ENCODE data around the gene UCP2.

The UCP2 gene

DNA sequence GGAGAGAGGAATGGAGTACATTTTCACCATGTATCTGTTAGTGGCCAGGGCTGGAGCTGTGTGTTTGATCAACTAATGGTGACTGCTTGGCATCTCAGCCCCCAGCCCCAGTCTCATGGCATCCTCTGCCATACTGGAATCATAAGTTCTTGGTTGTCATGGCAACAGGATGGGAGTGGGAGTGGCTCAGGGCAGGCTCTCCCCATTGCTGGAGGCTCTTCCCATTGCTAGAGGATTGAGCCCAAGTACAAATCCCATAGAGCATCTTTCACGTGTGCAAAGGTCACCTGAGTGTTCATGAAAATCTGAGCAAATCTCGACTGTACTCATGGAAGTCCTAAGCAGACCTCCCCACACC is 16.9 kb downstream of the UCP2 start:
- H3K27ac ChIP-seq: no peak overlapping the region
- TF ChIP-seq CTCF (IDR thresholded peaks at IDR 0.05; ENCODE audit: low read depth, low read length, missing control alignments): no peak
- no peak overlapping the region for H3K4me3 ChIP-seq (ENCODE audit: low read depth, low read length)
- in situ Hi-C loops (cut with HindIII; ENCODE audit: low pct_ligation_motif_present, low sequenced_read_pairs): no loop called here
- no peaks in the 10 kb centered on the region for H3K36me3 ChIP-seq (replicated peaks)
- no peak for DNase-seq
- no peaks in the 10 kb centered on the region for H3K27me3 ChIP-seq (replicated peaks)

DNA sequence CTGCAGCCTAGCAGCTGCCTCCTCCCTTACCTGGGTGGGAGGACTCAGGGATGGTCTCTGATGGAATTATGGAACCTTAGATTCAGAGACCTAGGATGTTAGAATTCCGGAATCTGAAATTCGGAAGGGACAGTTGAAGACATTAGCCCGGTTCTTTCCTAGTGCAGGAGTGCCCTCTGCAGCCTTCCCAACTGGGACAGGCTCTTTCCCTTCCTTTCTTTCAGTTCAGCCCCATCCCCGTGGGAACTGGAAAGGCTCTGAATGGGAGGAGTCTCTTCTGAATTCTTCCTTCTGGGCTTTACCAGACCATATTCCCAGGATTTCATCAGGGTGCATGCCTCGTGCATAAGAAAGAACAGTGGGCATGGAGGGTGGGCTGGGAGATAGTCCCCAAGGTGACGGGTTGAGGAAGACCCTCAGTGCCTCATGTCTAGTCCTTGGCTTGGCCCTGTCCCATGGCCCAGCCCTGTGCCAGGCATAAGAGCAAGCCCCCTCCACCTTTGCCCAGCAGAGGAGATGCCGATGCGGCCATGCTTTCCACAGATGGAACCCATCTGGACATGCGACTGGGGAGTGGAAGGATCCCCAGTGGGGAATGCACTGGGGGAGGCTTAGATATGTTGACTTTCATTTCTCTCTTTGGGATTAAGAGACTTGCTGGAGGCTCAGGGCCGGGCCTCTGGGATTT is 17.4 kb downstream of the UCP2 start:
- Histone ChIP-seq H3K4me3 (ENCODE audit: low read depth, low read length) (no peak overlapping the region), H3K36me3 (replicated peaks) (no peaks in the 10 kb centered on the region), H3K27me3 (replicated peaks) (no peaks in the 10 kb centered on the region), H3K27ac (no peak overlapping the region)
- in situ Hi-C loops (cut with HindIII; ENCODE audit: low pct_ligation_motif_present, low sequenced_read_pairs): no loop called here
- DNase-seq: no peak
- no peak for TF ChIP-seq CTCF (IDR thresholded peaks at IDR 0.05; ENCODE audit: low read depth, low read length, missing control alignments)

GRCh38 chr11:73963861-73964260 is 18.8 kb downstream of the UCP2 start:
- Histone ChIP-seq H3K4me3 (ENCODE audit: low read depth, low read length) (no peak overlapping the region), H3K36me3 (replicated peaks) (no peaks in the 10 kb centered on the region), H3K27ac (no peak overlapping the region), H3K27me3 (replicated peaks) (no peaks in the 10 kb centered on the region)
- no peak for DNase-seq
- in situ Hi-C loops (cut with HindIII; ENCODE audit: low pct_ligation_motif_present, low sequenced_read_pairs): no loop called here
- no peak for TF ChIP-seq CTCF (IDR thresholded peaks at IDR 0.05; ENCODE audit: low read depth, low read length, missing control alignments)

DNA sequence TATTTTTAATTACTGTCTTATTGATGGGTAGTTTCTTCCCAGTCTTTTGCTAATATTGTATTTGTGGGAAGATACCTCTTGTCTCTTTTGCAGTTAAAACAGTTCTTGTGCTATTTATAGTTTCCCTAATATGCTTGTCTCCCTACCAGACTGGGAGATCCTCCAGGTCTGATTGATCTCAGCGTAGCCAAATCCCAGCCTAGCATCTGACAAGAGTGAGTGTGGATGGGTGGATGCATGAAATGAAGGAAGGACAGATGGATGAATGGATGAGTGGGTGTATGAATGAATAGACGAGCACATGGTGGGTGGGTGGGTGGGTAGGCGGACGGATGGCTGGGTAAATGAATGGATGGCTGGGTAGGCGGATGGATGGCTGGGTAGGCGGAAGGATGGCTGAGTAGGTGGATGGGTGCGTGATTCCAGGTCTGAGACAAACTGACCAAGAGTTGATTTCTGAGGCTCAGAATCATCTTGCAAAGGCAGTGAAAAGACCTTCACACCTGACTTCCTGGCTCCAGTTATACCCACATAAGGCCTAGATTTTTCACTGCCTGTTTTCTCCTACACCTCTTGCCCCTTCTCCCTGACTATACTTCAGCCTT is 20.4 kb downstream of the UCP2 start:
- no peak for TF ChIP-seq CTCF (IDR thresholded peaks at IDR 0.05; ENCODE audit: low read depth, low read length, missing control alignments)
- Histone ChIP-seq H3K27me3 (replicated peaks) (no peaks in the 10 kb centered on the region), H3K36me3 (replicated peaks) (no peaks in the 10 kb centered on the region), H3K4me3 (ENCODE audit: low read depth, low read length) (no peak overlapping the region), H3K27ac (no peak overlapping the region)
- in situ Hi-C loops (cut with HindIII; ENCODE audit: low pct_ligation_motif_present, low sequenced_read_pairs): no loop called here
- no peak for DNase-seq

GRCh38 chr11:73961321-73961720 is 21.3 kb downstream of the UCP2 start:
- H3K36me3 ChIP-seq (replicated peaks): no peaks in the 10 kb centered on the region
- no peak for TF ChIP-seq CTCF (IDR thresholded peaks at IDR 0.05; ENCODE audit: low read depth, low read length, missing control alignments)

More at GRCh38 chr11:73961321-73961720, 21.3 kb downstream of the UCP2 start:
- in situ Hi-C loops (cut with HindIII; ENCODE audit: low pct_ligation_motif_present, low sequenced_read_pairs): no loop called here
- DNase-seq: no peak
- Histone ChIP-seq H3K4me3 (ENCODE audit: low read depth, low read length) (no peak overlapping the region), H3K27ac (no peak overlapping the region), H3K27me3 (replicated peaks) (no peaks in the 10 kb centered on the region)

All from brain microvascular endothelial cell (primary cell).